Measurements from ENCODE around the gene MFRP.

- TF ChIP-seq CTCF (IDR thresholded peaks at IDR 0.05) = peak; percentile 98
- TF ChIP-seq ZFX (IDR thresholded peaks at IDR 0.05; ENCODE audit: borderline replicate concordance) = no peak
These were observed 34.9 kb upstream of the MFRP start, which contains the start of gene USP2 for GRCh38 chr11:119381181-119381988.

Measured in 22Rv1 (cell line).